Activated CD8-positive, alpha-beta memory T cell treated with anti-CD3 and anti-CD28 coated beads for 4 hours (primary cell): ENCODE results near the gene CCDC192.

ENCODE experiments used
- DNase-seq, 2 donors: peaks; one replicate each; pipeline ENCODE4 v3.0.0-alpha.2; 2020; ENCODE audit warnings: low read depth in 2 of 2

CCDC192 gene

GRCh38 chr5:127920936-127921335, 217.7 kb downstream of the CCDC192 start:
- DNase-seq, result no peak

GRCh38 chr5:127922603-127923002, 219.4 kb downstream of the CCDC192 start:
- DNase-seq, result no peak

GRCh38 chr5:127923804-127924570, 220.8 kb downstream of the CCDC192 start:
- DNase-seq, result no peak

GRCh38 chr5:127924606-127925005, 221.4 kb downstream of the CCDC192 start:
- DNase-seq, result no peak

- no peak for DNase-seq
Measured at GRCh38 chr5:127925916-127926315, 222.7 kb downstream of the CCDC192 start.

- DNase-seq, result no peak
Measured at GRCh38 chr5:127926974-127927373, 223.8 kb downstream of the CCDC192 start.

GRCh38 chr5:127928053-127928452, 224.9 kb downstream of the CCDC192 start:
- DNase-seq, result no peak

- no peak for DNase-seq
Measured at GRCh38 chr5:127930311-127930710, 227.1 kb downstream of the CCDC192 start.

GRCh38 chr5:127931396-127931795, 228.2 kb downstream of the CCDC192 start:
- DNase-seq, result no peak

GRCh38 chr5:127933348-127933747, 230.2 kb downstream of the CCDC192 start:
- no peak for DNase-seq

GRCh38 chr5:127934791-127935256, 231.6 kb downstream of the CCDC192 start:
- DNase-seq, result no peak

- no peak for DNase-seq
Measured at GRCh38 chr5:127935398-127935797, 232.2 kb downstream of the CCDC192 start.

- no peak for DNase-seq
Measured at GRCh38 chr5:127936439-127936972, 233.3 kb downstream of the CCDC192 start.

GRCh38 chr5:127938746-127939145, 235.6 kb downstream of the CCDC192 start:
- no peak for DNase-seq

GRCh38 chr5:127940854-127941253, 237.7 kb downstream of the CCDC192 start:
- no peak for DNase-seq

GRCh38 chr5:127941646-127942045, 238.5 kb downstream of the CCDC192 start:
- DNase-seq, result no peak

GRCh38 chr5:127942246-127943060, 239.3 kb downstream of the CCDC192 start:
- no peak for DNase-seq

- no peak for DNase-seq
Measured at GRCh38 chr5:127943061-127943371, 239.8 kb downstream of the CCDC192 start.

GRCh38 chr5:127944125-127944524, 240.9 kb downstream of the CCDC192 start:
- no peak for DNase-seq

- no peak for DNase-seq
Measured at GRCh38 chr5:127947941-127948340, 244.8 kb downstream of the CCDC192 start.

GRCh38 chr5:127950707-127951391, 247.7 kb downstream of the CCDC192 start:
- no peak for DNase-seq

- no peak for DNase-seq
Measured at GRCh38 chr5:127951791-127952190, 248.6 kb downstream of the CCDC192 start.
